GM12878 (cell line): ENCODE data around the gene DNAJC18. TPM values are rescaled to one million over a fixed set of nuclear protein-coding genes. Genes with fewer than 3 reads are reported as not detected.

Experiments
- BRCA1 ChIP-seq: IDR thresholded peaks from 2 replicates; pipeline ENCODE4 v1.6.1; 2011; ENCODE audit warnings: low read depth, low read length, improper control_type of control experiment
- E2F4 ChIP-seq: IDR thresholded peaks from 2 replicates; pipeline ENCODE4 v1.6.1; 2012; ENCODE audit warnings: low read depth, low read length, improper control_type of control experiment
- E2F8 ChIP-seq: fragments of 450-650 bp; IDR thresholded peaks from 2 replicates; pipeline ENCODE4 v1.6.1; 2018; ENCODE audit warnings: mild to moderate bottlenecking, low read depth, moderate library complexity; ENCODE audit not compliant: partially characterized antibody
- EZH2 ChIP-seq: IDR thresholded peaks from 2 replicates; pipeline ENCODE4 v1.6.1; 2012; ENCODE audit warnings: low read depth, mild to moderate bottlenecking, control low read depth, inconsistent platforms, low read length, borderline replicate concordance; ENCODE audit not compliant: control insufficient read depth
- IKZF1 ChIP-seq: fragments of 450-650 bp; conservative IDR thresholded peaks from 2 replicates; pipeline ENCODE4 v1.6.1; 2017; ENCODE audit warnings: antibody characterized with exemption, mild to moderate bottlenecking
- KLF5 ChIP-seq: fragments of 450-650 bp; IDR thresholded peaks from 2 replicates; pipeline ENCODE4 v1.6.1; 2014; ENCODE audit warnings: mild to moderate bottlenecking; ENCODE audit not compliant: partially characterized antibody
- NBN ChIP-seq: fragments of 450-650 bp; IDR thresholded peaks from 2 replicates; pipeline ENCODE4 v1.6.1; 2016
- NKRF ChIP-seq: fragments of 450-650 bp; conservative IDR thresholded peaks from 2 replicates; pipeline ENCODE4 v1.6.1; 2017; ENCODE audit warnings: mild to moderate bottlenecking, moderate library complexity
- POU2F2 ChIP-seq: IDR thresholded peaks from 3 replicates; pipeline ENCODE4 v1.6.1; 2011; ENCODE audit warnings: low read depth, mild to moderate bottlenecking, low read length, borderline replicate concordance
- SREBF1 ChIP-seq: IDR thresholded peaks from 2 replicates; pipeline ENCODE4 v1.6.1; 2012; ENCODE audit warnings: mild to moderate bottlenecking, low read length
- STAT3 ChIP-seq: IDR thresholded peaks from 2 replicates; pipeline ENCODE4 v1.6.1; 2011; ENCODE audit warnings: low read depth, low read length, improper control_type of control experiment
- ZBTB33 ChIP-seq: fragments of 450-650 bp; IDR thresholded peaks from 2 replicates; pipeline ENCODE4 v1.6.1; 2017; ENCODE audit warnings: mild to moderate bottlenecking
- ZBTB40 ChIP-seq: fragments of 450-650 bp; IDR thresholded peaks from 2 replicates; pipeline ENCODE4 v1.6.1; 2016; ENCODE audit warnings: mild to moderate bottlenecking, moderate library complexity, borderline replicate concordance
- ZNF622 ChIP-seq: fragments of 450-650 bp; IDR thresholded peaks from 2 replicates; pipeline ENCODE4 v1.6.1; 2017; ENCODE audit warnings: mild to moderate bottlenecking, inconsistent platforms
- ZZZ3 ChIP-seq: IDR thresholded peaks from 2 replicates; pipeline ENCODE4 v1.6.1; 2011; ENCODE audit warnings: low read depth; ENCODE audit not compliant: control insufficient read depth, insufficient read length
- polyA plus RNA-seq, 11 experiments: library from polyadenylated mRNA; depleted of rRNA in 4 of 11; unstranded in 6 of 11; stranded (reverse) in 5 of 11; fragments of >200 nt; fragmentation: Nextera tagmentation in 4 of 11; fragmentation: Illumina TruSeq in 1 of 11; extraction: Ambion mirVana in 4 of 11; extraction: Trizol in 1 of 11; gene quantifications; 1 replicate in 1 of 11; 2 replicates in 10 of 11; pipeline versions ENCODE4 v1.2.1 to v1.2.3, GENCODE V29; 2011 to 2016; ENCODE audit warnings: inconsistent platforms in 2 of 11, missing spikeins in 2 of 11, low read depth in 1 of 11
- total RNA-seq, 4 experiments: library from RNA; depleted of rRNA in 3 of 4; stranded (reverse); fragments of >200 nt in 3 of 4; fragmentation: Illumina TruSeq in 1 of 4; extraction: Trizol in 1 of 4; gene quantifications; 2 replicates each; pipeline versions ENCODE4 v1.2.1 to v1.2.3, GENCODE V29; 2013 to 2021

DNAJC18 gene
- total and polyA plus RNA-seq, 10 of the 15 experiments (the other 5 are each of a cell fraction or from before 2014, with no cell fraction given), result 6.4 to 26.7 (median 17.7) TPM

GRCh38 chr5:139439013-139439903, at the start of gene DNAJC18 (continued):
- TF ChIP-seq BRCA1, result no peak
- no peak for TF ChIP-seq ZBTB40
- TF ChIP-seq E2F4, result no peak
- TF ChIP-seq EZH2, result no peak
- TF ChIP-seq SREBF1, result peak; percentile 39; the same call in 1 of the 2 replicates
- peak; percentile 41 for TF ChIP-seq KLF5
- no peak; the same call in 1 of the 2 replicates for TF ChIP-seq ZBTB33
- peak; percentile 91 for TF ChIP-seq IKZF1
- TF ChIP-seq NKRF, result peak; percentile 74
- TF ChIP-seq POU2F2, result no peak
- TF ChIP-seq E2F8, result no peak
- TF ChIP-seq ZNF622, result no peak
- peak; percentile 81 for TF ChIP-seq NBN
- TF ChIP-seq STAT3, result no peak
- no peak for TF ChIP-seq ZZZ3
